ENCODE measurements around the gene PAX4.

The PAX4 gene

DNA sequence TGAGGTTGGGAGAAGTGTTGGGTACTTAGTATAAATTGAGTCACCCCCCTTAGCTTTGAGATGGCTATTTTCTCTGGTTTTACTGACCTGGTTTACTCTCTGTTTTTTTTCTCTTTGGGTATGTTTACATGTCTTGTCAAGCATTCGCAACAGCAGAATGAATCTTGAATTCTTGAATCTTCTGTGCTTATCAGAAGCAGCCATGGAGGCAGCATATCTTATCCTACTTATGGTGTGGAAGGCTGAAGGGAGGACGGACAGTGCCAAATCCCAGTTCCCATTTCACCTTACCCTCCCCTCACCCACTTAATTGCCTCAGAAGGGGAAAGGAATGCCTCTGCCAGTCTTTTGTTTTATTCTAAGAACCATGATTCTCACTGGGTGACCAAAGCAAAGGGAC is 37.8 kb upstream of the PAX4 start:
- H3K4me3 ChIP-seq (ENCODE audit: control insufficient read depth, low read depth, low read length): no peak overlapping the region

DNA sequence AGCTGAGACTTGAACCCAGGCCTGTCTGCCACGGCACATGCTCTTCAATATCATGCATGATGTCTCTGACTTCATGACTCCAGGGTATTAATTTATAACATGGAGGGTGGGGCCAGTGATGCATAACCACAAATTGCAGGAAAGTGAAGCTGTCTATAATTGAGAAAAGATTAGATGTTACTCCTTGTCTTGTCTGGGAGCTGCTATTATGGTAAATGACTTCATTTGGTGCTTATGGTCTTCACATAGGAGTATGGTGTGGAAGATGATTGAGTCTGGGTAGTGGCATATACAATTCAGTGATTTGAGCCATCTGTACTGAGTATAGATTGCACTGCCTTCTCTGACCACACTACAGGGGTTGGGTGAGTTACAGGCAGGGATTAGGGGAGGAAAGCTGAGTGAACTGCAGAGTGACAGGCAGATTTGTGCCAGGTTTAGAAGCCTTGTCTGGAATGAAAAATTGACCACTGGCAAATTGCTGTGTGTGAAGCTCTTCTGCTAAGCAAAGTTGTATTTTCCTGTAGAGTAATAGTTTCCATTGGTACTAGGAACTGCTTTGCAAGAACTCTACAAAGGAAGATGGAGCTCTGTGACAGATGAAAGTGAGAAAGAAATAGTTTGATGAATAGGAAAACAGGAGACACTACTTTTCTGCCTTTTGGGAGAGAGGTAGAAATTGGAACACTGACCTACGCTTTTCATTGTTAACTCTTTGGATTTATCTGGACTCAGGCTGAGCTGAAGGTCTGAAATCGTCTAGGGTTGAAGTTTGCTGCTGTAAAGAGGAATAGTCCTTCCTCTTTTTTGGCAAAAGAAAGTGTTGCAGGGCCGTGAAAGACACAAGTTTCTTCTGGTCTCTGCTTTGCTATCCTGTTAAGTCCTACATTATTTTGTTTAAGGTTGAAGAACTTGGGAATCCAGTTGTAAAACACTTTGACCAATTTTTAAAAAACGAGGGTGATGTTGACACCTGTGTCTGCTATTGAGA is 36.8 kb upstream of the PAX4 start:
- H3K4me3 ChIP-seq (ENCODE audit: control insufficient read depth, low read depth, low read length): no peak overlapping the region
- DNase-seq (ENCODE audit: low read depth): no peak
- TF ChIP-seq, protein P1, sequence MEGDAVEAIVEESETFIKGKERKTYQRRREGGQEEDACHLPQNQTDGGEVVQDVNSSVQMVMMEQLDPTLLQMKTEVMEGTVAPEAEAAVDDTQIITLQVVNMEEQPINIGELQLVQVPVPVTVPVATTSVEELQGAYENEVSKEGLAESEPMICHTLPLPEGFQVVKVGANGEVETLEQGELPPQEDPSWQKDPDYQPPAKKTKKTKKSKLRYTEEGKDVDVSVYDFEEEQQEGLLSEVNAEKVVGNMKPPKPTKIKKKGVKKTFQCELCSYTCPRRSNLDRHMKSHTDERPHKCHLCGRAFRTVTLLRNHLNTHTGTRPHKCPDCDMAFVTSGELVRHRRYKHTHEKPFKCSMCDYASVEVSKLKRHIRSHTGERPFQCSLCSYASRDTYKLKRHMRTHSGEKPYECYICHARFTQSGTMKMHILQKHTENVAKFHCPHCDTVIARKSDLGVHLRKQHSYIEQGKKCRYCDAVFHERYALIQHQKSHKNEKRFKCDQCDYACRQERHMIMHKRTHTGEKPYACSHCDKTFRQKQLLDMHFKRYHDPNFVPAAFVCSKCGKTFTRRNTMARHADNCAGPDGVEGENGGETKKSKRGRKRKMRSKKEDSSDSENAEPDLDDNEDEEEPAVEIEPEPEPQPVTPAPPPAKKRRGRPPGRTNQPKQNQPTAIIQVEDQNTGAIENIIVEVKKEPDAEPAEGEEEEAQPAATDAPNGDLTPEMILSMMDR (IDR thresholded peaks at IDR 0.05; ENCODE audit: control insufficient read depth, insufficient read depth, low read depth, low read length, missing control alignments): no peak

More for the DNA sequence above, 37.8 kb upstream of the PAX4 start:
- TF ChIP-seq, protein P1 (IDR thresholded peaks at IDR 0.05; ENCODE audit: control insufficient read depth, insufficient read depth, low read depth, low read length, missing control alignments): no peak
- DNase-seq (ENCODE audit: low read depth): no peak

DNA sequence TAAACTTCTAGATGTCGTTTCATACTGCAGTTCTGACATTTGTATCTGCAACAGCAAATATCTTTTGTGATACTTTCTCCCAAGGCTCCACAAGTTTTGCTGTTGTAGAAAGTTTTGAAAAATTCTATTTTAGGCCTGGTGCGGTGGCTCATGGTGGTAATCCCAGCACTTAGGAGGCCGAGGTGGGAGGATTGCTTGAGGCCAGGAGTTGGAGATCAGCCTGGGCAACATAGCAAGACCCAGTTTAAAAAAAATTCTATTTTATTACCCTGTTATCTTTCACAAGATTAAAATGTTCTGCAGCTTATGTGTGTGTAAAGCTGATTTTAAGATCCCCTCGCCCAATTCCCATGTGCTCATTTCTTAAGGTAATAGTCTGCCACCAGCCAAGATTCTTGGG is 35.5 kb upstream of the PAX4 start:
- TF ChIP-seq, protein P1 (IDR thresholded peaks at IDR 0.05; ENCODE audit: control insufficient read depth, insufficient read depth, low read depth, low read length, missing control alignments): no peak
- H3K4me3 ChIP-seq (ENCODE audit: control insufficient read depth, low read depth, low read length): peak overlapping the region; percentile 100
- no peak for DNase-seq (ENCODE audit: low read depth)

DNA sequence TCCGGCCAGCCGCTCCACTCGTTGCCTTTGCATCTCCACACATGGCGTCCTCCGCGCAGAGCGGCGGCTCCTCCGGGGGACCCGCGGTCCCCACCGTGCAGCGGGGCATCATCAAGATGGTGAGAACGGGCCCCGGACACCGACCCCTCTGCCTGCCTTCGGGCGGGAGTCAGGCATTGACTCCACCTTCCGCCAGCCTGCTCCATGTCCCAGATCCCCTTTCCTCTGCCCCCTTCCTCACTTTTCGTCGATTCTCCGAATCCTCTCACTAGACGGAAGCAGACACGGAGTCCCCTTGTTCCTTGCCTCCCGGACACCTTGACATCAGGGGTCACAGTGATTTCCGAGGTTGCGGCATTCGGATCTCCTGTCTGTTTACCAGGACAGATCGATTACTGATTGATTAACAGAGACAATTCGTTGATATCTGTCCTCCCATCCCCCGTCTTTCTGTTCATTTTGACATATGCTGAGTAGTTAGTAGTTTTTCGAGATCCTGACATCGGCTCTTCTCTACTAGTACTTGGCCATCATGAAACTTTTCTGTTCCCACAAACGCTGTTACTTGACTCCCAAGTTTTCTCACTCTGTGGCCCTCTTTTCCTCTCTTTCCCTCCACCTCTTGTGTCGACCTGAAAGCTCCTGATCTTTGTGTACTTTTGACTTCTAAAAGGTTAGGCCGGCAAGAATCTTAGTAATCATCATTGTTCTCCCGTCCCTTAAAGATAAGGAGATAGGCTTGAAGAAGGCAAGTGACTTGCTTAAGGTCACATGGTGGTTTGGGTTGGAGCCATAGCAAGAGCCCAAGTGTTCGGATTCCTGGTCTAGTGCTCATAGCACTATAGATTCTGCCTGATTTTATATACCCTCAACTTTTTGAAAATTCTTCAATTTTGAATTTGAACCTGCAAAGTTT is 34.6 kb upstream of the PAX4 start:
- H3K4me3 ChIP-seq (ENCODE audit: control insufficient read depth, low read depth, low read length): peak overlapping the region; percentile 100
- DNase-seq (ENCODE audit: low read depth): no peak
- TF ChIP-seq, protein P1 (IDR thresholded peaks at IDR 0.05; ENCODE audit: control insufficient read depth, insufficient read depth, low read depth, low read length, missing control alignments): no peak

DNA sequence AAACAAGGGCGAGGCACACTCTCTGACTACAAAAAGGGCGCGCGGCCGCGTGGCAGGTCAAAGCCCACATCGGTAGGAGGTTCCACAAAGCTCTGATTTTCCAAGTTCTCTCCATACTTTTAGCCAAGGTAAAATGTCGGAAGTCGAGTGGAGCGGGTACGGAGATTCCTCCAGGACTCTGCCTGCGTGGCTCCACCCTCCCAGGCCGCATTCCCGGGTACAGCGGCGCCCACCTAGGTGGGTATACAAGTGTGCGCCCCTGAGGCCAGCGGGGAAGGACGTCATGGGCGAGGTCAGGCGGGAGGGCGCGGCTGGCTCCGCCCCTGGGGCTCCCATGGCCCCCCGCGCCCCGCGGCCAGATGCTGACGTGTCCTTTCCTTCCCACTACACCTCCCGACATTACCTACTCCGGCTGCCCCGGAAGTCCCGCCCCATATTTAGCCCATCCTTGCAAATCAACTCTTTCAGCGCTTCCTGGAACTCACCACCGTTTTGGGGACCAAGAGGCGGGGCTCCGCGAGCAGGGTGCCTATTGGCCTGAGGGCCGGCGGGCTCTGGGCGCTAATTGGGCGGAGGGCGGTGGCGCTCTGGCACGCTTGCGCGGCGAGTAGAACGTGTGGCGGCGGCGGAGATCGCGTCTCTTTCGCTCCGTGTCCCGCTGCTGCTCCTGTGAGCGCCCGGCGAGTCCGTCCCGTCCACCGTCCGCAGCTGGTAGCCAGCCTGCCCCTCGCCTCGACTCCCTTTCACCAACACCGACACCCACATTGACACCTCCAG is 33.8 kb upstream of the PAX4 start, which contains the start of gene SND1:
Gene SND1 (plus strand): TSS at position 639 of the 777 bp plus-strand sequence. CDS start 180 bp downstream, outside the sequence.
- peak within 1 kb of the TSS; percentile 100 for H3K4me3 ChIP-seq (ENCODE audit: control insufficient read depth, low read depth, low read length)
- peak; percentile 94 for DNase-seq (ENCODE audit: low read depth)
- TF ChIP-seq, protein P1 (IDR thresholded peaks at IDR 0.05; ENCODE audit: control insufficient read depth, insufficient read depth, low read depth, low read length, missing control alignments): no peak
